Measurements from ENCODE around the gene SOS1. TPM values are rescaled to one million over a fixed set of nuclear protein-coding genes. Genes with fewer than 3 reads are reported as not detected.

SOS1 gene
- total RNA-seq, 1 experiment from 2014 or later: 14.1 TPM

DNA sequence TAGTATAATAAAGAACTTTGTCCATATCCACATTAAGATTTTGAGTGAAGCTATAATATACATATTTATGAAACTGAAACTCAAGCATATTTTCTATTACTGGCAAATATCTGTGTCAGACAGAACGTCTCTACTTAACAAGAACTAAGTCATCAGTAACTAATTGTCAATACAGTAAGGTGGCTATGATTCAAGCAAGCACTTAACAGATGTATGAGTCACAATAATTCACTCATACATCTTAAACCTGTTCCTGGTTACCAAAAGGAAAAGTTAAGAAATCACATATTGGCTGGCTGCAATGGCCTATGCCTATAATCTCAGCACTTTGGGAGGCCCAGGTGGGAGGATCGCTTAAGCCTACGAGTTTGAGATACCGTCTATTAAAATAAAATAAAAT lies 96.0 kb downstream of the SOS1 start:
- no peak for DNase-seq (ENCODE audit: low spot score)

DNA sequence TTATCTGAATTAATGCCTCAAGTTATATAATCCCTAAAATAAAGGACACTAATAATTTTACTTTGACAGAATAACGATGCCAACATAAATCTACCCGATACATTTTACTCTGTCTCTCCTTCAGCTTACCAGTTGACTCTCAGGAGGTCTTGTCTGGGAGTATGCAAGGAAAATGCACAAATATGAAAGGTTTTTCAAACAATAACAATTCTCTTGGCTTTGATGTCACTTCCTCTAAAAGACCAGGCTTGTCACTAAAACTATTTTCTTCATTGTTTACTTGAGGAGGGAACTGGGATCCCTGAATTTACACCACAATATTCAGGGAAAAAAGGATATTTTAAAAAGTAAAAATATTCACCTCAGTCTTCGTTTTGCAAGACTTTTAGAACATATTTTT lies 97.2 kb downstream of the SOS1 start:
- no peak for DNase-seq (ENCODE audit: low spot score)

DNA sequence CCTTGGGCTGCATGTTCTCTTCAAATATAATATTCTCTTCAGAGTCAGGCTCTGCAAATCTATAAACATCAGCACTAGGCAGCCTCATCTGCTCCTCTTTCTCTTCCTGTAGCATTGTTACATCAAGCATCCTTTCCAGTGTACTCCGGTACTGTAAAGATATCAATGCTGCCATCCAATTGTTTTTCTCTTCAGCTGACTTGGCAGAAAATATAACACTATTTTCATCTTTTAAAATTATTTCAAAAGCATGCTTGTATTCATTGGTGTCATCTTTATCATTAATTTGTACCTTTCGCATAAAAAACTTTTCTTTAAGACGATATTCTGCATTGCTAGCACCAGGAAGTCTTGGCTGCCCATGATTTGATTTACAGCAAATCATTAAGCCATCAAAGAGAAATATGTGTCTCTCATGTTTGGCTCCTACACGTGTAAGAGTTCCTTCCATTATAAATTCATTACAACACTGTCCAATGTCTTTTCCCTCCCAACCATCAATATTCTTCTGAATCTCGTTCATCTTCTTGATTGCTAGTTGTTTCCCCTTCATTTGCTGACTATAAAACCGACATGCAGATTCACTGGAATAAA lies 98.1 kb downstream of the SOS1 start:
- no peak for DNase-seq (ENCODE audit: low spot score)

DNA sequence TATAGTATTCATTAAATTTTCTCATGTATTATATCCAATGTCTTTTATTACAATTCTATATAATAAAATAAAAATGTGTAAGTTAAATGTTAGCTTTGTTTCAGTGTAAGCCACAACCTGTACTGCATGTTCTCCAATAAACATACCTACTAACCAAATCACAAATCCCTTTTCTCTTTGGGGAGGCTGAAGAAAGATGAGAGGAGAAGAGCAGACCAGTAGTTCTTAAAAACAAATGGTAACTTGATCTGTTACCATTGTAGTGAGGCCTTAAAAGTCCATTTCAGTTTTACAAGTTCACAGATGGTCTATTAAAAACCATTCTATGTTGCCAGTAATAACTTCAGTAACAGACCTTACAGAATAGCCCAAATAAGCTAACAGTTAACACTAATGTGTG lies 100.5 kb downstream of the SOS1 start:
- DNase-seq (ENCODE audit: low spot score): no peak

DNA sequence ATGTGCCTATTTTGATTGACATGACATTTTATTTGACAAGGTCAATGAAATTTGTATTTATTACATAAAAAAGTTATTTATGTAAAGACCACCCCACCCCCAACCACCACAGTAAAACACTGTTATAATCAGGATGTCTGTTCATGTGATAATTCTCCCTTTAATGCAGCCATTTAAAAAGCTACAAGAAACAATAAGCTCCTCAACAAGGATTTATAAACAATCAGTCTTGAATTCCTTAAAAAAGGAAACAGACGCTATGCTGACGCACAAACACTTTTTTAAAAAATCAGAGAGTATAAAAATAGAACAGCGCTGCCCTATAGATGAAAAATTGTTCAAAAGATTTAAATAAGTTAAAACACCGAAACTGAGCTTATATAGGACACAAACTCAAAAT lies 102.2 kb downstream of the SOS1 start:
- no peak for DNase-seq (ENCODE audit: low spot score)

DNA sequence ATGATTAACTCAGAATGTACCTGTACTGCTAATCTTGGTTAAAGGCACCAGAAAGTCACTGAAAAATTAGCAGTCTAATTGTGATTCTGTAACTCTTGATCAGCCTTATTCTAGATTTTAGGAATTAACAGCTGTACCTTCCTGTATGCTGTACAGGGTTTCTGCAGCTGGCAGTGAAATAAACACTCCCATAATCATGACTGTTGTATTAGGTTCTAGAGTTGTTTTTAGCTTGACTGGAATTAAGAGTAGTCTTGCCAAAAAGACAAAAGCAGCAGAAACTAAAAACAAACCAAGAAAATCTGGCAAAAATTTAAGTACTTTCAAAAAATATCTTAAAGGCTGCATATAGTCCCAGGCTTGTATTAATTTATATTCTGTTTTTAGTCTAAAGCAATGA lies 103.5 kb downstream of the SOS1 start:
- DNase-seq (ENCODE audit: low spot score): no peak

DNA sequence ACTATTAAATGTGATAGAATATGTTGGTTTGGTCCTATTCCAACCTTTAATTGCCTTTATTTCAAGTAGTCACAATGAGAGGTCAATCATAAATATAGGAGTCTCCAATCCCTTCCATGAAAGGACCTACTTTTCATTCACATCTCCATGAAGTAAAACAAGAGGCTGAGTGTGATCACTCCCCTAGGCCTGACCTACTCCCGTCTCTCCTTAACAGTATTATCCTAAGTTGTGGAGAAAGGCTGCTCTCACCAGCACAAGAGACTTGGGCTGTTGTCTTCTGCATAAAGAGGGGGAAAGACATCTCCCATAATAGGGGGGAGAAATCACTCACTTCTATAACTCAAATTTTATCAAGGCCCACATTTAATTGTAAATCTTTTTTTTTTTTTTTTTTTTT lies 105.4 kb downstream of the SOS1 start:
- no peak for DNase-seq (ENCODE audit: low spot score)

DNA sequence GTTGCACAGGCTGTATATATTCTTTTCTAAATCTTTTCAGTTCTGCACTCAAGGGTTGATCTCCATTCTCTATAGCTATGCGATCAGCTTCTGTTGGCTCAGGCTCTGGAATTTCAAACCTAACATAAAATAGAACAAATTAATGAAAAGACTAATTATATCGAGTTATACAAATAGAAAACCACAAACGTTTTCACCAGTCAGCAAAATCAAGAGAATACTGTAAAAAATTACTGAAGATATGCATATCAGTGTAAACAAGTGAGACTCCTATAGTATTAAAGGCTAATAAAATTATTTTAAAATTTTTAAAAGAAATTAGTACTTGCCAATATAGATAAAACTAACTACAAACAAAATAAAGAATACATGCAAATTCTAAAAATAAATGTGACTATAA lies 107.0 kb downstream of the SOS1 start:
- DNase-seq (ENCODE audit: low spot score): no peak

DNA sequence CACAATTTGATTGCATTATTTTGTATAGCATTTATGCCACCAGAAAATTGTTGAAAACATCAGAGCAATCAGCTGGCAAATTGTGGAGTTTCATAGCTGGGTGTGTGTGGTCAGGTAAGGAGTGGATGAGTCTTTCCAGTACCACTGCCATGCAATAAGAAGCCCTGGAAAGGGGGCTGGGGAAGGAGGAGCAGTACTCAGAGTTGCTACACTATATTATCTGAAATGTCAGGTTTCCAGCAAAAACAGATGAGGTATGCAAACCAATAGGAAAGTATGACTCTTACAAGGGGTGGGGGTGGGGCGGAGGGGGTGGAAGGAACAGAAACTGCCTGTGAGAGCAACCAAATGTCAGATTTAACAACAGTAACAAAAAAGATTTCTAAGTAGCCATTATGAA lies 112.2 kb downstream of the SOS1 start:
- no peak for DNase-seq (ENCODE audit: low spot score)

DNA sequence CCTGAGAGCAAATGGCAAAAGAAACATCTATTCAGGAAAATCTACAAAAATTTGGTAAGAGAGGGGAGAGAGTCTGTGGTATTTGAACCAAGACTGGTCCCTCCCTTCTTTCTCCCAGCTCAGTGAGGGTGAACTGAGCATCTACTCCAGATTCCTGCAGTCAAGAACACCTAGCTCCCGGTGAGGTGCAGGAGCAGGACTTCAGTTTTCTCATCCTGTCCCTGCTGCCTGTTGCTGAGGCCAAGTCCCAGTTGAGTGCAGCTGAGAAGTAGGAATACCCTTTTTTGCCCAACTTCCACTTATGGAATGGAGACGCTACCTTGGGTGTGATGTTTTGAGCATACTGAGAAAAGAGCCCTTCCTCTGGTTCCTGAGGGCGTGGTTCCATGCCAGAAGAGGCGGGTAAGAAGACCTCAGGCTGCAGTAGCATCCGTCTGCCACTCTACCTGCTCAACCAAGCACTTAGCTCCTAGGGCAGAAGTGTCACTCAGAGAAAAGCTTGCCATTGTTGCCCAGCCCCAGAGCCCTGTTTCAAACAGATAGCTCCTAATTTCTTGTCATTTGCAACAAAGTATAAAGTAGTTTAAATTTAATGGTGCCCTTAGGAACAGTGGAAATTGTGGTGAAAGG lies 112.9 kb downstream of the SOS1 start:
- no peak for DNase-seq (ENCODE audit: low spot score)

DNA sequence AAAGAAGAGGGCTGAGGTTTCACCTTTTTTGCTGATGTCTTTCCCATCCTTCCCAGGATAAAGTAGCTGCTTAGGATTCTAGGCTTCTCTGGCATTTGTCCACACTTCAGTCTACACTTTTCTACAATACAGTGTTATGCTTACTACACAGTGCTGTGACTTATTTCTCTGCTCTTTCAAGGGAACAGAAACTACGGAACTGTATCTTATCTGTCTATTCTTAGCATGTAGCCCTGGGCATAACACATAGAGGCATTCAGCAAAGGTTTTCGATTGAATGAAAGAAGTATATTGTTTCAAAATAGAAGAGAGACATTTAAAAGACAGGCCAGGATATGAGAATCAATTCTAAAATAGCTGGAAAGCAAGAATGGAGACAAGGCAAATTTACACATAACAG lies 120.3 kb downstream of the SOS1 start:
- DNase-seq (ENCODE audit: low spot score): no peak

DNA sequence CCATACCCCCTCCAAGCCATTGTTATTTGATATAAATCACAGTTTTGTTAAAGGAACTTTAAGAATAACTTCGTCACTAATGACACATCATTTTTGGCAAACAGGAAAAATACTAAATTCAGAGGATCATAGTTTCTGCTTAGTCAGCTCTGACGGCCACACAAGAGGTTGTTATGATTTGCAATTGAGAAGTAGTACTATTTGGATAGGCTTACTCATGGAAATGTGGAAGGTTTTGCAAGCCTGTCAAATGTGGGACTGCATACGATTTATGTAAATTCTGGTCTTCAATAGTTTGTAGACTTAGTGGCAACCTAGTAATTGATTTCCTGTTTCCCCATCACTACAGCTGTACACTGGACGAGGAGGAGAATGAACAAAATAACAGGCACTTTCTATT lies 123.1 kb downstream of the SOS1 start:
- peak; percentile 55 for DNase-seq (ENCODE audit: low spot score)

DNA sequence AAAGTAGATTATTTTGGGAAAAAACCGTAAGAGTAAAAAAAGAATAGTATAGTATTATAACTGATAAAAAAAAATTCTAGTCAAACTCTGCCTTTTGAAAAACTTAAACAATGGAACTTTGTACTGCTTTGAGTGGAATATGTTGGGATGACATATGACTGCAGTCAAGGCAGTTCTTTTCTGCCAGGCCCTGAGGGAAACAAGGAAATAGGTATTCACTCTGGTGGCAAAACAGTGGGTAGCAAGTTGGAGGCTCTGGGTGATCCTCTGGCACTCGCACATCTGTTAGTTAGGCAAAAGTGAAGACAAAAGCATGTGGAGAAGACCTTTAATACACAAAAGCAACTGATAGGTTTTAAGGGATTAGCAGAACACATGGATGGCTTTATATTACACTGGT lies 129.0 kb downstream of the SOS1 start:
- DNase-seq (ENCODE audit: low spot score): no peak

DNA sequence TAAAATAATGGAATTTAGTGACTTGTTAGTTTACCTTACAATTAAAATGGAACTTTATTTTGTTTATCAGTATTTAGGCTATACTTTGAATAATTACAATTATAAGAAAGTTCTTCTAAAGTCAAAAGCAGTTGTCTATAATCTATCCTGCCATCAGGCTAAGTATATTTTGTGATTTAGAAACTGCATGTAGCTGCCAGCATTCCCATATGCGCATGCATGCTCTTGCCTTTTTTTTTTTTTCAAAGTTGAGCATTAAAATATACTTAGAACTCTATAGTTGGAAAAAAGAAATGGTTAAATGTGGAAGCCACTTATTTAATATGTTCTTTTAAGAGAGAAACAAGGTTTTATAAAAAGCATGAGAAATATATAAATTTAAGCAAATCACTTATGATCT lies 132.1 kb downstream of the SOS1 start:
- no peak for DNase-seq (ENCODE audit: low spot score)

DNA sequence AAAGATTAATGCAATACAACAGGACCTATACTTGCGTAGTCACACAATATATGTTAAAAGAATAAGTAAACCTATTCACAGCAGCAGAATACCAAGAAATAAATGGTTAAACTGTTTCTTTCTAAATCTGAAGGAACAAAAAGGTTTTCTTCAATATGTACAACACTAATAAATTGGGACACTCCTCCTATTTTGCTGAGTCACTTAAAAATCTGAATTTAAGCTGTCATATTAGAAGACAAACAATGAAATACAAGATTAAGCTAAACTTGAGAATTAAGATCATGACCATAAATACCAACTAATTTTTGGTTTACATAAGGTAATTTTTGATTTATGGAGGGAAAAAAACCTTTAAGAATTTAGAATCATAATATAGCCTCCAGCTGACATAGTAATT lies 138.4 kb downstream of the SOS1 start:
- DNase-seq (ENCODE audit: low spot score): no peak

DNA sequence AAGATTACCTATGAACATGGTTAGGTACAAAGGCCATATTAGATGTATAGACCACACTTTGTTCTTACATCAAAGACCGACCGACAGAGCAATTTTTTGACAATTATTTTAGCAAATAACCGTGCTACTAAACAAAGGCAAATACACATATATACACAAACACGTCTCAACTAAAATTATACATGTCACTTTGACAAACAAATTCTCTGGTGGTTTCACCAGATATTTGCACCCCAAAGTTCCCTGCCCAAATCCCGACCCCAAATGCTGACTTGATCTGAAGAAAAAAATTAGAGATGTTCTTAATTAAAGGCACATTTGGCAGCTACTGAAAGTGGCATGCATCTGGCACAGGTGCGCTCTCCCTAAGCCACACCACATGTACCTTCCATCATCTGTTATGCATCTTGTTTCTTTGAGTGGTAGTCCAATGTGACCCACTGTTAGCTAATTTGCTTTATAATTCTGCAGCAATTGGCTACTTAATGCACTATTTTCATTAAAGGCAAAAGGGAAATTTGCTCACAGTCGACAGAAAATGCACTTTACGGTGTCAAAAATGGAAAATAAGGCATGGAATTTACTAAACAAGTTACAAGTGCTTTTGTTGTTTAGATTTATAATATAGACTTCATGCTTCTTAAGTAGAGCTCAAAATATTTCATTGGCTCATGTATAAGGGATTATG lies 139.0 kb downstream of the SOS1 start:
- DNase-seq (ENCODE audit: low spot score): no peak

DNA sequence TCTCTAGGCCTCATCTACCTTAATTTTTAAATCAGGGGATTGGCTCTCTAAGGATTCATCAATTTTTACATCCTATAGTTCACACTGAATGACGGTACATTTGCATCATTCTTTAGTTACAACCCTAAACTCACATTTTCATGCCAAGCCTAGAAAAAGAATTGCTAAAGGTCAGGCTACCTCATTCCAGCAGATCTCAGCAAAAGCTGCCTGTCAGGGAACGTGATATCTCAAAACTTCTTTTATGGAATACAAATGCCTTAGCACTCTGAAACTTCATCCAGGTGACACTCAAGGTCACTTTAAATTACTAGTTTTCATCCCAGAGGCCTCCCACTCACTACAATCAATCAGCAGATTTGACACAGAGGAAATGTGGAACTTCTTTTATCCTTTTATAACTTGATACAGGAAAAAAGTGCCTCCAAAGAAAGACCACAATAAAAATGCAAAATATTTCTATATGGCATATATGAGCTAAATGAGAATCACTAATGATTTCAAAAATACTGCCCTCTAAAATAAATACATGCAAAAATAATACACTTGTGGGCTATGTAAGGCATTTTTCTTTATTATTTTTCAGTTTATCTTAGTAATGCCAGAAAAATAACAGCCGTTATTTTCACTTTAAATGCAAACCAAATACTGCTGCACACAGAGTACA lies 139.7 kb downstream of the SOS1 start:
- no peak for DNase-seq (ENCODE audit: low spot score)

DNA sequence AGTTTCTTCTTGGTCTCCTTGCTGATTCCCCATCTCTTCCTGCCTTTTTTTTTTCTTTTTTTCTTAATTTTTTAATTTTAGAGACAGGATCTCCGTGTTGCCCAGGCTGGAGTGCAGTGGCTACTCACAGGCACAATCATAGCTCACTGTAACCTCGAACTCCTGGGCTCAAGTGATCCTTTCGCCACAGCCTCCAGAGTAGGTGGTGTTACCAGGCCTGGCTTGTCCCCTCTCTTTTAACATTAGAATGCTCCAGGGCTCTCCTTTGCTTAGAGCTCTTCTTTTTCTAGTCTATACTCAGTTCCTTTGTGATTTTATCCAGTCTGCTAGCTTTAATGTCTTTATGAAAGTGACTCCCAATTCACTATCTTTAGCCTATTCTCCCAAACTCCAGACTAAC lies 141.9 kb downstream of the SOS1 start:
- no peak for DNase-seq (ENCODE audit: low spot score)

DNA sequence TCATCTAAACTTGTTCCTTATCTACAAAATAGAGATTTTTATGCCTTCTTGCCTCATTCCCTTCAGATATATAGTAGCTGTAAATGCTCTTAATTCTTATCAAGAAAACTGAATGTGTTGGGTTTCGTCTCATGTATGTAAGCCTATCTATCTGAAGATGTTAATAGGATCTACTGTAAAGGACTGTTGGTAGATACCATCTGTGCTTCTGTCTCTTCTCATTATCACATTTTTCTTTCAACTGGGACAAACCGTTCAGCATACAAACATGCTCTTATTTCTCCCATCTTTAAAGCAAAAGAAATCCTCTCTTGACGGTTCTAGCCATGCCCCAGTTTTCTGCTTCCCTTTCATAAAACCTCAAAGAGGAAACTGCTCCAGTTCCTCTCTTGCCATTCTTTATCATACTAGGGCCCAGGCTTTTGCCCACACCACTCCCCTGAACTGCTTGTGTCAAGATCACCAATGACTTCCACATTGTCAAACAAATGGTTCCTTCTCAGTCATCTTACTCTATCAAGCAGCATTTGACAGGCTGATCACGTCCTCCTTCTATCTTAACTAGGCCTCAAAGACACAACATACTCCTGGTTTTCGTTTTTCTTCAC lies 142.5 kb downstream of the SOS1 start:
- DNase-seq (ENCODE audit: low spot score): no peak

DNA sequence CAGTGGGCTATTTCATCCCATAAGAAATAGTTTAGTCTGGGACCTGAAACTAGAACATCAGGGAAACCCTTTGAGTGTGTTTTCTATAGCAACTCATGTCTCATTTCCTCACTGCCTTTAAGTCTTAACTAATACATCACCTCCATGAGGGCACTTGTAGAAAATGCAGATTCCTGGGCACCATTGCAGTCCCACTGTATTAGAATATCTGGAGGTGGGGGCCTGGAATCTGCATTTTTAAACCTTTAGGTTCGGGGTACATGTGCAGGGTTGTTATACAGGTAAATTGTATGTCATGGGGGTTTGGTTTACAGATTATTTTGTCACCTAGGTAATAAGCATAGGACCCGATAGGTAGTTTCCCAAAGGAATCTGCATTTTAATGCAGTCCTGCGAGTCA lies 143.8 kb downstream of the SOS1 start:
- DNase-seq (ENCODE audit: low spot score): no peak

DNA sequence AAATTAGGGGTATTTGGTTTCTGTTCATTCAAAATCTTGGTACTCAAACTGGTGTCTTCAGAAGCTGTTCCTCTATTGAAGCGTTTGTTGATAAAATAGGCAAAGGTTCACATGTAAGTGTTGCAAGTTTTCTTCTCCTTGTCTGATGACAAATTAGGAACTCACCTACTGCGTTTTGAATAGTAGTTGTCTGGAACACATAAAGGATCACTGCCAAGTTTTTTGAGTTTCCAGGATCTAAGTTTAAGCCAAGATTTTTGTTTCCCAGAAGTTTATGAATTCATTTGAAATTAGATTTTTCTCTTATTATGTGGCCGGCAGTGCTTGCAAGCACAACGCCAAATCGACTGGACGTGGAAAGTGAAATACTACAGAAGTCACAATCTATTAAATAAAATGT lies 145.8 kb downstream of the SOS1 start:
- no peak for DNase-seq (ENCODE audit: low spot score)

DNA sequence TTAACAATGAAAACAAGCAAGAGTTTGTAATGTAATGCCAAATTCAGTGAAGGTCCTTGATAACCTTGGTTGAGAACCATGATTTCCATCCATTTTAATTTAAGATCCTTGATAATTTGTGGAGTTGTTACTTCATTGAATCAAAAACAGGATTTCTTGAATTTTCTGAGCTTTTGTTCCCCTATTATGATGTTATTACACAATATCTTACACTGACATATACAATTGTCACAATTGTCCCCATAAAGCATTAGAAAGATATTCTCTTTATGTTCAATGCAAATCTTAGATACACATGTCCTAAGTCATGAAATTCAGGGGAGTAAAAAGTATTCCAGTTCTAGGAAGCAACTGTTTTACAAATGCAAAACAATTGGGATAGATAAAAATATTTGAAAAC lies 147.6 kb downstream of the SOS1 start:
- DNase-seq (ENCODE audit: low spot score): no peak

DNA sequence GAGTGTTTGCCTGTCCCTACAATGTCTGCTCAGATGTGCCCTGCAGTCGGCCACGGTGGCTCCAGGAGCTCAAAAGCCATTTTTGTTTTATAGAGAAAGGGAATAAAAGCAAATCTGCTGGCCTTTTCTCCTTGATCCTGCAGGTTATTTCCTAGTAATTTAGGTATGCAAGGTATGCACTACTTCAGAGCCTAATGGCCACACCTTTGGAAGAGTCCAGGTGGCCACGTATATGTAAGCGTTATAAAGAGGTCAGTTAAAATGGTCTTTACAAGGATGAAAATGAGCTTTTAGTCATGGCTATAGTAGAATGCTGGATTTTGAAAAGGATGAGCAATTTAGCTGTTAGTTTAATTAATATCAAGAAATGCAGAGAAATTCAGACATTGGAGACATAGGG lies 149.5 kb downstream of the SOS1 start:
- DNase-seq (ENCODE audit: low spot score): no peak

Data from A172 (cell line).